Parathyroid adenoma (tissue), 2 donors: Measurements from ENCODE around the gene KRTAP4-9.
"Not testable (repeated sequence)": the region's sequence is repeated elsewhere in the genome, so short reads cannot be mapped to it uniquely, and the experiment has no call there.

ENCODE experiments used
- H2AFZ ChIP-seq: fragments of 300-600 bp; sonication (generic); one replicate; pipeline ENCODE4 v1.7.0; 2017; ENCODE audit warnings: antibody characterized with exemption, mild to moderate bottlenecking
- H3K27ac ChIP-seq: fragments of 300-600 bp; sonication (generic); one replicate; pipeline ENCODE4 v1.7.0; 2017
- H3K27me3 ChIP-seq: fragments of 300-600 bp; sonication (generic); one replicate; pipeline ENCODE4 v1.7.0; 2017; ENCODE audit warnings: low read length; ENCODE audit not compliant: control insufficient read depth, insufficient read depth
- H3K36me3 ChIP-seq: fragments of 300-600 bp; sonication (generic); one replicate; pipeline ENCODE4 v1.7.0; 2017; ENCODE audit warnings: low read length; ENCODE audit not compliant: control insufficient read depth, insufficient read depth
- H3K4me1 ChIP-seq: fragments of 300-600 bp; sonication (generic); one replicate; pipeline ENCODE4 v1.7.0; 2017; ENCODE audit warnings: control low read depth
- H3K4me2 ChIP-seq: fragments of 300-600 bp; sonication (generic); one replicate; pipeline ENCODE4 v1.7.0; 2017; ENCODE audit warnings: low read length
- H3K4me3 ChIP-seq: fragments of 300-600 bp; sonication (generic); one replicate; pipeline ENCODE4 v1.7.0; 2017; ENCODE audit warnings: low read depth, low read length
- H3K79me2 ChIP-seq: fragments of 300-600 bp; sonication (generic); one replicate; pipeline ENCODE4 v1.7.0; 2017; ENCODE audit warnings: control low read depth
- H3K9ac ChIP-seq: fragments of 300-600 bp; sonication (generic); one replicate; pipeline ENCODE4 v1.7.0; 2017; ENCODE audit warnings: mild to moderate bottlenecking
- H3K9me3 ChIP-seq: fragments of 300-600 bp; sonication (generic); one replicate; pipeline ENCODE4 v1.7.0; 2017; ENCODE audit warnings: low read length; ENCODE audit not compliant: control insufficient read depth
- CTCF ChIP-seq: fragments of 300-600 bp; sonication (generic); IDR thresholded peaks from one replicate; pipeline ENCODE4 v1.7.0; 2017; ENCODE audit warnings: antibody characterized with exemption, mild to moderate bottlenecking
- donor health status: primary hyperparathyroidism.

Gene KRTAP4-9

GRCh38 chr17:41082626-41083025 lies 22.6 kb upstream of the KRTAP4-9 start:
- H3K4me2 ChIP-seq, result no peak overlapping the region
- no peak overlapping the region for H3K4me3 ChIP-seq
- no peak overlapping the region for H3K9ac ChIP-seq
- no peaks in the 10 kb centered on the region for H3K79me2 ChIP-seq
- H3K36me3 ChIP-seq, result no peaks in the 10 kb centered on the region
- no peaks in the 10 kb centered on the region for H3K27me3 ChIP-seq
- no peak for TF ChIP-seq CTCF
- H2AFZ ChIP-seq, result no peak overlapping the region
- no peaks in the 10 kb centered on the region for H3K4me1 ChIP-seq
- no peaks in the 10 kb centered on the region for H3K9me3 ChIP-seq
- no peak overlapping the region for H3K27ac ChIP-seq

DNA sequence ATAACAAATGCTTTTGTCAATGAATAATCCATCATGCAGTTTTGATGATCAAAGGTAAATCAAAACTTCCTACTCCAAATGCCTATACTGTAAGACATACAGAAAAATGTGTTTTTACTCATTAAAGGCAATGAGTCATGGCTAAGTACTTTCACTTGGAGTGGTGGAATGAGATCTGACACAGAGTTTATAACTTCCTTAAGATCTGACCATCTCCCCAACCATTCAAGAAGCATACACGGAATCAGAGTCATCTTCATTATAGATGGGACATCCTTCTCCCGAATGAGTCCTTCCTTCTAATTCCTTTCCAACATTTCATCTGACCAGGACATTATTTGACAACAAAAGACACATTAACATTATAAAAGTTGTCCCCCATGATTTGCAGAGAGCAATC lies 21.8 kb upstream of the KRTAP4-9 start:
- H3K27ac ChIP-seq, H3K9ac ChIP-seq, H3K4me3 ChIP-seq, H3K4me2 ChIP-seq, H3K27me3 ChIP-seq, H2AFZ ChIP-seq, H3K9me3 ChIP-seq, H3K36me3 ChIP-seq, H3K79me2 ChIP-seq, H3K4me1 ChIP-seq: not testable (repeated sequence)

GRCh38 chr17:41084100-41084856 lies 20.9 kb upstream of the KRTAP4-9 start, which contains the start of gene KRTAP4-7:
Gene KRTAP4-7 (plus strand): TSS chr17:41084150. CDS start chr17:41084207, 57 bp downstream.
- H3K36me3 ChIP-seq, H3K9ac ChIP-seq, H3K9me3 ChIP-seq, H3K4me1 ChIP-seq, H3K27ac ChIP-seq, H3K4me3 ChIP-seq, H3K79me2 ChIP-seq, H3K27me3 ChIP-seq, H2AFZ ChIP-seq, H3K4me2 ChIP-seq: not testable (repeated sequence)

- not testable (repeated sequence) for H3K27me3 ChIP-seq, H3K9ac ChIP-seq, H3K27ac ChIP-seq, H2AFZ ChIP-seq, H3K36me3 ChIP-seq, H3K4me2 ChIP-seq, H3K79me2 ChIP-seq, H3K9me3 ChIP-seq, H3K4me3 ChIP-seq, H3K4me1 ChIP-seq
These were observed 16.3 kb upstream of the KRTAP4-9 start for GRCh38 chr17:41088760-41089352.

DNA sequence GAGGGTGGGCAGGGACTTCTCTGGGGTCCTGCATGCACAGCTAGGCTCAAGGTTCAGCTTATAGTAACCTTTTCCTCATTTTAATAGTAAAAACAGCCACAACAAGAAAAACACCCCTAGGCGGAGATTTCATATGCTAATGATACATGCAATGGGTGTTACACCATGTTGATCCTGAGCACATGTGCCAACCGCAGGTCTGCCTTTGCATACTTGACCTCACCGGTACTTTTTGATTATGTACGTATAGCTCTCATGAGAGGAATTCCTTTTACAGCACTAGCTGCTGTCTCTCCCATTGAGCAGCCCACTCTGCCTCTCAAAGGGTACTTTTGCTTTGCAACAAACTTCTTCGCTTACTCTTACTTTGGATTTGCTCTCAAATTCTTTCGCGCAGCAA lies 9.1 kb upstream of the KRTAP4-9 start:
- Histone ChIP-seq H2AFZ (no peak overlapping the region), H3K9ac (no peak overlapping the region), H3K36me3 (no peaks in the 10 kb centered on the region), H3K9me3 (no peaks in the 10 kb centered on the region), H3K4me3 (no peak overlapping the region), H3K27ac (no peak overlapping the region), H3K4me1 (no peaks in the 10 kb centered on the region), H3K27me3 (no peaks in the 10 kb centered on the region), H3K79me2 (no peaks in the 10 kb centered on the region), H3K4me2 (no peak overlapping the region)
- TF ChIP-seq CTCF, result no peak

DNA sequence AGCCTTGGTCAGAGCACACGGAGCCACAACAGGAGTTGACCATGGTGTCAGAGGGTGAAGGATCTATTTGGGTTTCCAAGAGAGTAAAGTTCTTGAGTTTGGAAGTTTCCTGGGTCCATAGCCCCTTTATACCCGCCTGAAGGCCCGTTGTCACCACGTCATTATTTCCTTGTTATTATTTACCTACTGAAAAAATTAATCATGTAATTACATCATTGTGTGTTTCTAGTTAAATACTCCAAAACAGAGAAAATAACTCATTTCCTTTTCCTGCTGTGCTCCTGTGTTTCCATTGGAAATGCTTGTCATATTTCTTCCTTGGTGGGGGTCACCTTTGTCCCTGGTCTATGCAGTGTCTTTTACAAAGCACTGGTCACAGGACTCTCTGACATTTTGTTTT lies 7.1 kb upstream of the KRTAP4-9 start, which contains the start of gene KRTAP4-8:
Gene KRTAP4-8, minus strand, starts transcription at position 101 of the 400 bp plus-strand sequence. Its CDS starts 58 bp downstream, at position 43.
- Histone ChIP-seq H2AFZ (no peak within 1 kb of the TSS), H3K79me2 (no peaks in the 10 kb centered on the region)

More for the DNA sequence above, 7.1 kb upstream of the KRTAP4-9 start, which contains the start of gene KRTAP4-8:
- H3K36me3 ChIP-seq, result no peaks in the 10 kb centered on the region
- no peaks in the 10 kb centered on the region for H3K4me1 ChIP-seq
- no peak for TF ChIP-seq CTCF
- H3K4me3 ChIP-seq, result no peak within 1 kb of the TSS
- H3K27ac ChIP-seq, result no peak within 1 kb of the TSS
- H3K27me3 ChIP-seq, result no peaks in the 10 kb centered on the region
- H3K4me2 ChIP-seq, result no peak within 1 kb of the TSS
- H3K9ac ChIP-seq, result no peak within 1 kb of the TSS
- H3K9me3 ChIP-seq, result no peaks in the 10 kb centered on the region
